GM19438 (cell line): ENCODE results near the gene NRG4.
"Not testable (repeated sequence)": the region's sequence is repeated elsewhere in the genome, so short reads cannot be mapped to it uniquely, and the experiment has no call there.

ENCODE experiments used
- ATAC-seq: cut with Tn5 transposase; IDR thresholded peaks from one replicate; pipeline ENCODE4 v1.9.1; 2021; ENCODE audit warnings: low read depth; ENCODE audit not compliant: unreplicated experiment

Gene NRG4

GRCh38 chr15:75995611-75996010, 16.6 kb downstream of the NRG4 start:
- no peak for ATAC-seq

- ATAC-seq = no peak
These were observed 18.0 kb downstream of the NRG4 start for GRCh38 chr15:75994220-75994619.

GRCh38 chr15:75992897-75993296, 19.3 kb downstream of the NRG4 start:
- no peak for ATAC-seq

GRCh38 chr15:75989875-75990274, 22.3 kb downstream of the NRG4 start:
- ATAC-seq = no peak

GRCh38 chr15:75989045-75989444, 23.2 kb downstream of the NRG4 start:
- ATAC-seq = no peak

GRCh38 chr15:75985971-75986370, 26.3 kb downstream of the NRG4 start:
- no peak for ATAC-seq

- ATAC-seq = not testable (repeated sequence)
These were observed 27.5 kb downstream of the NRG4 start for GRCh38 chr15:75984706-75985105.

- no peak for ATAC-seq
These were observed 29.8 kb downstream of the NRG4 start for GRCh38 chr15:75982468-75982867.

- no peak for ATAC-seq
These were observed 30.9 kb downstream of the NRG4 start for GRCh38 chr15:75981149-75981815.

GRCh38 chr15:75976766-75977165, 35.5 kb downstream of the NRG4 start:
- not testable (repeated sequence) for ATAC-seq

GRCh38 chr15:75966073-75966472, 46.2 kb downstream of the NRG4 start:
- no peak for ATAC-seq

GRCh38 chr15:75961331-75961730, 50.9 kb downstream of the NRG4 start:
- ATAC-seq = no peak

- ATAC-seq = no peak
These were observed 56.5 kb downstream of the NRG4 start for GRCh38 chr15:75955720-75956119.

- ATAC-seq = no peak
These were observed 59.7 kb downstream of the NRG4 start for GRCh38 chr15:75952525-75952924.

GRCh38 chr15:75948761-75949296, 63.4 kb downstream of the NRG4 start:
- no peak for ATAC-seq

GRCh38 chr15:75947092-75947491, 65.1 kb downstream of the NRG4 start:
- ATAC-seq = no peak

- no peak for ATAC-seq
These were observed 66.3 kb downstream of the NRG4 start for GRCh38 chr15:75945953-75946352.

- ATAC-seq = no peak
These were observed 68.5 kb downstream of the NRG4 start for GRCh38 chr15:75943713-75944215.

- no peak for ATAC-seq
These were observed 69.0 kb downstream of the NRG4 start for GRCh38 chr15:75943246-75943645.

GRCh38 chr15:75942464-75942863, 69.8 kb downstream of the NRG4 start:
- ATAC-seq = no peak

- ATAC-seq = no peak
These were observed 81.4 kb downstream of the NRG4 start for GRCh38 chr15:75930866-75931265.

GRCh38 chr15:75929799-75930565, 82.2 kb downstream of the NRG4 start:
- ATAC-seq = no peak
